ENCODE results near the gene ING1.

ING1 gene

DNA sequence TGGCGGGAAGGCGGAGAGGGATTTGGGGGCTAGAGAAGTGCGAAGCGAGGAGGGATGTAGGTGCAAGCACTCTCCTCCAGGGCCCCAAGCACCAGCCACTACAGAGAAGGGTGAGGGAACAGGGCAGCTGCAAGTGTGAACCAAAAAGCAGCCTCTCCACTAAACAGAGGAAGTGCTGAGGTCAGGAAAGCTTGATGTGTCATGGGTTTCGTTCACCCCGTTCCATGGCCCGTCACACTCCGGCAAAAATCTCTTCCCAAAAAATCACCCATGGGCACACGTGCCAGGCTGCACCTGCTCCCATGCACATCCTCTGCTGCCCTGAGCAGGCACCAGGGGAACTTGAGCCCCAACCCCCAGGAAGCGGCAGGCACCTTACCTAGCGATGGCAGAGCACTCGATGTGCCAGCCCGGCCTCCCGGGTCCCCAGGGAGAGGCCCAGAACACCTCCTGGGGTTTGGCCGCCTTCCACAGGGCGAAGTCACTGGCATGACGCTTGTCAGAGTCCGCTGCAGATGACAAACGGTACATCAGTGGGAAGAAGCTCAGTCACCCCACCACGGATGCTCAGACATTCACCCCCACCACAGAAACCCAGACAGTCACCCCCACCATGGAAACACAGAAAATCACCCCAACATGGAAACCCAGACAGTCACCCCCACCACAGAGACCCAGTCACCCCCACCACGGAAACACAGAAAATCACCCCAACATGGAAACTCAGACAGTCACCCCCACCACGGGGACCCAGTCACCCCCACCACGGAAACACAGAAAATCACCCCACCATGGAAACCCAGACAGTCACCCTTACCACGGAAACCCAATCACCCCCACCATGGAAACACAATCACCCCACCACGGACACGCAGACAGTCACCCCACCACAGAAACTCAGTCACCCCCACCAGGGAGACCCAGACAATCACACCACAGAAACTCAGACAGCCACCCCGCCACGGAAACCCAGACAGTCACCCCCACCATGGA is 36.6 kb upstream of the ING1 start:
- no peak for DNase-seq (ENCODE audit: low read depth)
- in situ Hi-C loops (cut with HindIII; ENCODE audit: low sequenced_read_pairs): loop anchor here (5.0 kb wide), 1 partner anchor 35 kb away; no protein-coding TSS in a partner anchor

DNA sequence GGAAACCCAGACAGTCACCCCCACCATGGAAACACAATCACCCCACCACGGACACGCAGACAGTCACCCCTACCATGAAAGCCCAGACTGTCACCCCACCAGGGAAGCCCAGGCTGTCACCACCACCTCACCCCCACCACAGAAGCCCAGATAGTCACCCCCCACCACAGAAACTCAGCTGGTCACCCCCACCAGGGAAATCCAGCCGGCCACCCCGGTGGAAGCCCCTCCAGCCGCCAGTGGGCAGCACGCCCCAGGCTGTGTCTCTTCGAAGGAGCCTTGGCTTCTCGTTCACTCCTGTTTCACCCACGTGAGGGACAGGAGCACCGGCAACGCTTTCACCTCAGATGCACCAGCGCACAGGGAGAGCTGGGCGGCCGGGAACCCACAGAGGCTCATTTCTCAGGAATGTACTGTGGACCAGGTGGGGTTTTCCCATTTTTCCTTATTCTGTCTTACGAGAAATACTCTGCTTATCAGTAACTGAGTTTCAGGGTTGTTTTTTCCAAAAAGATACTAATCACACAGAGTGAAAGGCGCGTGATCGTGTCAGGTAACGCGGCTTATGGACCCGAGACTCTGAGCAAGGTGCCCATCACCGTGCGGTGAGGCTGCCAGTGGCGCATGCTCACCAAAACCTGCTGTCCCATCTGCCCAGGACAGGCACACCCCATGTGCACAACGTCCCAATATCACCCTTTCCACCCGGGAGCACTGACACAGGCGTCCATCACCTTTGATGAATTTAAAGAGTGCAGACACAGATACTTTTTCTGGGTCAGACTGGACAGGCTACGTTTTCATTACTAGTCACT is 35.6 kb upstream of the ING1 start:
- TF ChIP-seq, protein P1, sequence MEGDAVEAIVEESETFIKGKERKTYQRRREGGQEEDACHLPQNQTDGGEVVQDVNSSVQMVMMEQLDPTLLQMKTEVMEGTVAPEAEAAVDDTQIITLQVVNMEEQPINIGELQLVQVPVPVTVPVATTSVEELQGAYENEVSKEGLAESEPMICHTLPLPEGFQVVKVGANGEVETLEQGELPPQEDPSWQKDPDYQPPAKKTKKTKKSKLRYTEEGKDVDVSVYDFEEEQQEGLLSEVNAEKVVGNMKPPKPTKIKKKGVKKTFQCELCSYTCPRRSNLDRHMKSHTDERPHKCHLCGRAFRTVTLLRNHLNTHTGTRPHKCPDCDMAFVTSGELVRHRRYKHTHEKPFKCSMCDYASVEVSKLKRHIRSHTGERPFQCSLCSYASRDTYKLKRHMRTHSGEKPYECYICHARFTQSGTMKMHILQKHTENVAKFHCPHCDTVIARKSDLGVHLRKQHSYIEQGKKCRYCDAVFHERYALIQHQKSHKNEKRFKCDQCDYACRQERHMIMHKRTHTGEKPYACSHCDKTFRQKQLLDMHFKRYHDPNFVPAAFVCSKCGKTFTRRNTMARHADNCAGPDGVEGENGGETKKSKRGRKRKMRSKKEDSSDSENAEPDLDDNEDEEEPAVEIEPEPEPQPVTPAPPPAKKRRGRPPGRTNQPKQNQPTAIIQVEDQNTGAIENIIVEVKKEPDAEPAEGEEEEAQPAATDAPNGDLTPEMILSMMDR (IDR thresholded peaks at IDR 0.05; ENCODE audit: low read depth, low read length, missing control alignments): no peak
- in situ Hi-C loops (cut with HindIII; ENCODE audit: low sequenced_read_pairs): loop anchor here (5.0 kb wide), 1 partner anchor 36 kb away; no protein-coding TSS in a partner anchor
- no peak for DNase-seq (ENCODE audit: low read depth)
- H3K4me3 ChIP-seq (ENCODE audit: low read depth, low read length): no peak overlapping the region

More for the DNA sequence above, 36.6 kb upstream of the ING1 start:
- TF ChIP-seq, protein P1 (IDR thresholded peaks at IDR 0.05; ENCODE audit: low read depth, low read length, missing control alignments): no peak
- no peak overlapping the region for H3K4me3 ChIP-seq (ENCODE audit: low read depth, low read length)

- in situ Hi-C loops (cut with HindIII; ENCODE audit: low sequenced_read_pairs): no loop called here
- no peak overlapping the region for H3K4me3 ChIP-seq (ENCODE audit: low read depth, low read length)
- DNase-seq (ENCODE audit: low read depth): no peak
- TF ChIP-seq, protein P1 (IDR thresholded peaks at IDR 0.05; ENCODE audit: low read depth, low read length, missing control alignments): peak; percentile 54
Measured at GRCh38 chr13:110680852-110681251, 32.6 kb upstream of the ING1 start.

- no peak overlapping the region for H3K4me3 ChIP-seq (ENCODE audit: low read depth, low read length)
- in situ Hi-C loops (cut with HindIII; ENCODE audit: low sequenced_read_pairs): no loop called here
Measured at GRCh38 chr13:110681868-110682550, 31.5 kb upstream of the ING1 start.

DNA sequence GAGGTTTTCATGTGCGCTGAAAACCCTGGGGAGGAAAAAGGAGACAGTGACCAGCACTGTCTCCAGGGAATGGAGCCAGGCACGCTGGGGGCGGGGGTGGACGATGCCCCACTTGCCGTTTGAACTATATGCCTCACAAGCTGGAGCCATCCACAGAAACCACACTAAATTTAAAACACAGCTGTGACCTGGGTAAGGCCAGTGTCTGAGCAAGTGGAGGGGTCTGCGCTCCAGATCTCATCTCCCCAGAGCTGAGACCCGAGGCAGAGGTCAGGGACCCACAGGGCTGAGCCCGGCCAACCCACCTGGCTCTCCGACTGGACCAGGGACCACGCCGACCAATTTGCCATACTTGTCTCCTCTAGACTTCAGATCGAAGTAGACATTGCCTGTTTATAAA is 30.8 kb upstream of the ING1 start:
- no peak overlapping the region for H3K4me3 ChIP-seq (ENCODE audit: low read depth, low read length)
- in situ Hi-C loops (cut with HindIII; ENCODE audit: low sequenced_read_pairs): no loop called here
- TF ChIP-seq, protein P1 (IDR thresholded peaks at IDR 0.05; ENCODE audit: low read depth, low read length, missing control alignments): no peak
- DNase-seq (ENCODE audit: low read depth): no peak

More at GRCh38 chr13:110681868-110682550, 31.5 kb upstream of the ING1 start:
- DNase-seq (ENCODE audit: low read depth): no peak
- TF ChIP-seq, protein P1 (IDR thresholded peaks at IDR 0.05; ENCODE audit: low read depth, low read length, missing control alignments): no peak
